ENCODE results near the gene ZNF777.

DNA sequence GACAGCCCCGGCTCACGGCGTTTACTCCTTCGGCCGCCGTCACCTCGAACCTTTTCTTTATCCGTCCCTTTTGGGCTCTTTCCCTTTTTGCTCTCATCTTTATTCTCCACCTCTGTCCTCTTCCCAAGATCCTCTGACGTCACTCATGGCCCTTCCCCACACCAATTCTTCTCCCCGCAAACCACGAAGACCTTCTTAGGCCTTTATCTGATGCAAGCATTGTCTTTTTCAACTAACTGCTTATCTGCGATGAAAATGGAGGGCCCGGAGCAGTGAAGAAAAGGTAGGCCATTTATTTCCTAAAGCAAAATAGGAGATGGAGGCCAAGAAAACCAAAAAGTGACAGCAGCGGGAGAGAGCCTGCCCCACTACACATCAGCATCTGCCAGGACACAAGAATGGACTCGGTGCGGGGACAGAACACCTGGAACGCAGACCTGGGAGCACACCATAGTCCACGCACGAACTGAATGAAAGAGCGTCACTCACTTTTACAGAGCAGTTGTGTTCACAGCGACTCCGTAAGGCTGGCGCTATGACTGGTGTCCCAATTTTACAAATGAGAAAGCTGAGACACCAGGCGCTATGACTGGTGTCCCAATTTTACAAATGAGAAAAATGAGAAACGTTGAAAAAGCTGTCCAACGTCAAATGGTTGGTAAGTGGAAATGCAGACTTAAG, 45.3 kb downstream of the ZNF777 start:
- TF ChIP-seq EZH2 (IDR thresholded peaks at IDR 0.05; ENCODE audit: low read depth, unreplicated experiment), result no peak
- TF ChIP-seq, protein P1, sequence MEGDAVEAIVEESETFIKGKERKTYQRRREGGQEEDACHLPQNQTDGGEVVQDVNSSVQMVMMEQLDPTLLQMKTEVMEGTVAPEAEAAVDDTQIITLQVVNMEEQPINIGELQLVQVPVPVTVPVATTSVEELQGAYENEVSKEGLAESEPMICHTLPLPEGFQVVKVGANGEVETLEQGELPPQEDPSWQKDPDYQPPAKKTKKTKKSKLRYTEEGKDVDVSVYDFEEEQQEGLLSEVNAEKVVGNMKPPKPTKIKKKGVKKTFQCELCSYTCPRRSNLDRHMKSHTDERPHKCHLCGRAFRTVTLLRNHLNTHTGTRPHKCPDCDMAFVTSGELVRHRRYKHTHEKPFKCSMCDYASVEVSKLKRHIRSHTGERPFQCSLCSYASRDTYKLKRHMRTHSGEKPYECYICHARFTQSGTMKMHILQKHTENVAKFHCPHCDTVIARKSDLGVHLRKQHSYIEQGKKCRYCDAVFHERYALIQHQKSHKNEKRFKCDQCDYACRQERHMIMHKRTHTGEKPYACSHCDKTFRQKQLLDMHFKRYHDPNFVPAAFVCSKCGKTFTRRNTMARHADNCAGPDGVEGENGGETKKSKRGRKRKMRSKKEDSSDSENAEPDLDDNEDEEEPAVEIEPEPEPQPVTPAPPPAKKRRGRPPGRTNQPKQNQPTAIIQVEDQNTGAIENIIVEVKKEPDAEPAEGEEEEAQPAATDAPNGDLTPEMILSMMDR (conservative IDR thresholded peaks at IDR 0.05; ENCODE audit: low read depth in 2 of 2), result no peak; a peak in 1 of 4 replicates
- TF ChIP-seq, protein P2, sequence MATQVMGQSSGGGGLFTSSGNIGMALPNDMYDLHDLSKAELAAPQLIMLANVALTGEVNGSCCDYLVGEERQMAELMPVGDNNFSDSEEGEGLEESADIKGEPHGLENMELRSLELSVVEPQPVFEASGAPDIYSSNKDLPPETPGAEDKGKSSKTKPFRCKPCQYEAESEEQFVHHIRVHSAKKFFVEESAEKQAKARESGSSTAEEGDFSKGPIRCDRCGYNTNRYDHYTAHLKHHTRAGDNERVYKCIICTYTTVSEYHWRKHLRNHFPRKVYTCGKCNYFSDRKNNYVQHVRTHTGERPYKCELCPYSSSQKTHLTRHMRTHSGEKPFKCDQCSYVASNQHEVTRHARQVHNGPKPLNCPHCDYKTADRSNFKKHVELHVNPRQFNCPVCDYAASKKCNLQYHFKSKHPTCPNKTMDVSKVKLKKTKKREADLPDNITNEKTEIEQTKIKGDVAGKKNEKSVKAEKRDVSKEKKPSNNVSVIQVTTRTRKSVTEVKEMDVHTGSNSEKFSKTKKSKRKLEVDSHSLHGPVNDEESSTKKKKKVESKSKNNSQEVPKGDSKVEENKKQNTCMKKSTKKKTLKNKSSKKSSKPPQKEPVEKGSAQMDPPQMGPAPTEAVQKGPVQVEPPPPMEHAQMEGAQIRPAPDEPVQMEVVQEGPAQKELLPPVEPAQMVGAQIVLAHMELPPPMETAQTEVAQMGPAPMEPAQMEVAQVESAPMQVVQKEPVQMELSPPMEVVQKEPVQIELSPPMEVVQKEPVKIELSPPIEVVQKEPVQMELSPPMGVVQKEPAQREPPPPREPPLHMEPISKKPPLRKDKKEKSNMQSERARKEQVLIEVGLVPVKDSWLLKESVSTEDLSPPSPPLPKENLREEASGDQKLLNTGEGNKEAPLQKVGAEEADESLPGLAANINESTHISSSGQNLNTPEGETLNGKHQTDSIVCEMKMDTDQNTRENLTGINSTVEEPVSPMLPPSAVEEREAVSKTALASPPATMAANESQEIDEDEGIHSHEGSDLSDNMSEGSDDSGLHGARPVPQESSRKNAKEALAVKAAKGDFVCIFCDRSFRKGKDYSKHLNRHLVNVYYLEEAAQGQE (IDR thresholded peaks at IDR 0.05; ENCODE audit: unreplicated experiment), result no peak
- TF ChIP-seq NANOG (IDR thresholded peaks at IDR 0.05; ENCODE audit: borderline replicate concordance), result no peak
- TF ChIP-seq EZH2phosphoT487 (IDR thresholded peaks at IDR 0.05; ENCODE audit: unreplicated experiment), result no peak
- TF ChIP-seq, protein P3, sequence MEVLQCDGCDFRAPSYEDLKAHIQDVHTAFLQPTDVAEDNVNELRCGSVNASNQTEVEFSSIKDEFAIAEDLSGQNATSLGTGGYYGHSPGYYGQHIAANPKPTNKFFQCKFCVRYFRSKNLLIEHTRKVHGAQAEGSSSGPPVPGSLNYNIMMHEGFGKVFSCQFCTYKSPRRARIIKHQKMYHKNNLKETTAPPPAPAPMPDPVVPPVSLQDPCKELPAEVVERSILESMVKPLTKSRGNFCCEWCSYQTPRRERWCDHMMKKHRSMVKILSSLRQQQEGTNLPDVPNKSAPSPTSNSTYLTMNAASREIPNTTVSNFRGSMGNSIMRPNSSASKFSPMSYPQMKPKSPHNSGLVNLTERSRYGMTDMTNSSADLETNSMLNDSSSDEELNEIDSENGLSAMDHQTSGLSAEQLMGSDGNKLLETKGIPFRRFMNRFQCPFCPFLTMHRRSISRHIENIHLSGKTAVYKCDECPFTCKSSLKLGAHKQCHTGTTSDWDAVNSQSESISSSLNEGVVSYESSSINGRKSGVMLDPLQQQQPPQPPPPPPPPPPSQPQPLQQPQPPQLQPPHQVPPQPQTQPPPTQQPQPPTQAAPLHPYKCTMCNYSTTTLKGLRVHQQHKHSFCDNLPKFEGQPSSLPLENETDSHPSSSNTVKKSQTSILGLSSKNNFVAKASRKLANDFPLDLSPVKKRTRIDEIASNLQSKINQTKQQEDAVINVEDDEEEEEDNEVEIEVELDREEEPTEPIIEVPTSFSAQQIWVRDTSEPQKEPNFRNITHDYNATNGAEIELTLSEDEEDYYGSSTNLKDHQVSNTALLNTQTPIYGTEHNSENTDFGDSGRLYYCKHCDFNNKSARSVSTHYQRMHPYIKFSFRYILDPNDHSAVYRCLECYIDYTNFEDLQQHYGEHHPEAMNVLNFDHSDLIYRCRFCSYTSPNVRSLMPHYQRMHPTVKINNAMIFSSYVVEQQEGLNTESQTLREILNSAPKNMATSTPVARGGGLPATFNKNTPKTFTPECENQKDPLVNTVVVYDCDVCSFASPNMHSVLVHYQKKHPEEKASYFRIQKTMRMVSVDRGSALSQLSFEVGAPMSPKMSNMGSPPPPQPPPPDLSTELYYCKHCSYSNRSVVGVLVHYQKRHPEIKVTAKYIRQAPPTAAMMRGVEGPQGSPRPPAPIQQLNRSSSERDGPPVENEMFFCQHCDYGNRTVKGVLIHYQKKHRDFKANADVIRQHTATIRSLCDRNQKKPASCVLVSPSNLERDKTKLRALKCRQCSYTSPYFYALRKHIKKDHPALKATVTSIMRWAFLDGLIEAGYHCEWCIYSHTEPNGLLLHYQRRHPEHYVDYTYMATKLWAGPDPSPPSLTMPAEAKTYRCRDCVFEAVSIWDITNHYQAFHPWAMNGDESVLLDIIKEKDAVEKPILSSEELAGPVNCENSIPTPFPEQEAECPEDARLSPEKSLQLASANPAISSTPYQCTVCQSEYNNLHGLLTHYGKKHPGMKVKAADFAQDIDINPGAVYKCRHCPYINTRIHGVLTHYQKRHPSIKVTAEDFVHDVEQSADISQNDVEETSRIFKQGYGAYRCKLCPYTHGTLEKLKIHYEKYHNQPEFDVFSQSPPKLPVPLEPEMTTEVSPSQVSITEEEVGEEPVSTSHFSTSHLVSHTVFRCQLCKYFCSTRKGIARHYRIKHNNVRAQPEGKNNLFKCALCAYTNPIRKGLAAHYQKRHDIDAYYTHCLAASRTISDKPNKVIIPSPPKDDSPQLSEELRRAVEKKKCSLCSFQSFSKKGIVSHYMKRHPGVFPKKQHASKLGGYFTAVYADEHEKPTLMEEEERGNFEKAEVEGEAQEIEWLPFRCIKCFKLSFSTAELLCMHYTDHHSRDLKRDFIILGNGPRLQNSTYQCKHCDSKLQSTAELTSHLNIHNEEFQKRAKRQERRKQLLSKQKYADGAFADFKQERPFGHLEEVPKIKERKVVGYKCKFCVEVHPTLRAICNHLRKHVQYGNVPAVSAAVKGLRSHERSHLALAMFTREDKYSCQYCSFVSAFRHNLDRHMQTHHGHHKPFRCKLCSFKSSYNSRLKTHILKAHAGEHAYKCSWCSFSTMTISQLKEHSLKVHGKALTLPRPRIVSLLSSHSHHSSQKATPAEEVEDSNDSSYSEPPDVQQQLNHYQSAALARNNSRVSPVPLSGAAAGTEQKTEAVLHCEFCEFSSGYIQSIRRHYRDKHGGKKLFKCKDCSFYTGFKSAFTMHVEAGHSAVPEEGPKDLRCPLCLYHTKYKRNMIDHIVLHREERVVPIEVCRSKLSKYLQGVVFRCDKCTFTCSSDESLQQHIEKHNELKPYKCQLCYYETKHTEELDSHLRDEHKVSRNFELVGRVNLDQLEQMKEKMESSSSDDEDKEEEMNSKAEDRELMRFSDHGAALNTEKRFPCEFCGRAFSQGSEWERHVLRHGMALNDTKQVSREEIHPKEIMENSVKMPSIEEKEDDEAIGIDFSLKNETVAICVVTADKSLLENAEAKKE (CRISPR knock-in tag; IDR thresholded peaks at IDR 0.05), result no peak
- TF ChIP-seq POLR2AphosphoS5 (IDR thresholded peaks at IDR 0.05; ENCODE audit: low read depth), result no peak
- TF ChIP-seq, protein P4, sequence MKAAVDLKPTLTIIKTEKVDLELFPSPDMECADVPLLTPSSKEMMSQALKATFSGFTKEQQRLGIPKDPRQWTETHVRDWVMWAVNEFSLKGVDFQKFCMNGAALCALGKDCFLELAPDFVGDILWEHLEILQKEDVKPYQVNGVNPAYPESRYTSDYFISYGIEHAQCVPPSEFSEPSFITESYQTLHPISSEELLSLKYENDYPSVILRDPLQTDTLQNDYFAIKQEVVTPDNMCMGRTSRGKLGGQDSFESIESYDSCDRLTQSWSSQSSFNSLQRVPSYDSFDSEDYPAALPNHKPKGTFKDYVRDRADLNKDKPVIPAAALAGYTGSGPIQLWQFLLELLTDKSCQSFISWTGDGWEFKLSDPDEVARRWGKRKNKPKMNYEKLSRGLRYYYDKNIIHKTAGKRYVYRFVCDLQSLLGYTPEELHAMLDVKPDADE (IDR thresholded peaks at IDR 0.05), result no peak
- TF ChIP-seq STAT1 (IDR thresholded peaks at IDR 0.05; ENCODE audit: unreplicated experiment), result no peak

All from GM23338 (cell line).